OCI-LY7 (cell line): Measurements from ENCODE around the gene ELMOD3. TPM values are rescaled to one million over a fixed set of nuclear protein-coding genes. Genes with fewer than 3 reads are reported as not detected.

Source experiments
- BruUV-seq: library from RNA; stranded (reverse); fragments of 400-500 nt; replicated peaks from 2 replicates; lab custom pipeline; 2021; lab: Mats Ljungman, UMichigan
- CTCF ChIA-PET: fragments of 300-600 bp; sonication (Branson Sonifier 250); formaldehyde crosslinking; loops from one replicate; lab custom pipeline; 2022; ENCODE audit warnings: antibody characterized with exemption; ENCODE audit not compliant: unreplicated experiment; lab: Charles Lee
- POLR2A ChIA-PET: fragments of 300-600 bp; sonication (Branson Sonifier 250); formaldehyde crosslinking; loops from one replicate; lab custom pipeline; 2022; ENCODE audit warnings: antibody characterized with exemption; lab: Charles Lee
- DNase-seq: peaks from one replicate; pipeline ENCODE4 v3.0.0-alpha.2; 2015; ENCODE audit warnings: low spot score
- H2AFZ ChIP-seq: fragments of 200-600 bp; sonication (generic), shearing (Covaris generic); 2 replicates; pipeline ENCODE4 v1.6.1; 2014; ENCODE audit warnings: mild to moderate bottlenecking, antibody characterized with exemption, low read length, moderate library complexity
- H3K27ac ChIP-seq: fragments of 200-600 bp; sonication (generic); 2 replicates; pipeline ENCODE4 v1.5.1; 2014; ENCODE audit warnings: mixed run types, low read depth, mild to moderate bottlenecking, moderate library complexity, low read length, inconsistent platforms; ENCODE audit not compliant: poor library complexity, severe bottlenecking
- H3K36me3 ChIP-seq: fragments of 200-600 bp; sonication (generic); 2 replicates; pipeline ENCODE4 v1.6.1; 2014; ENCODE audit warnings: mild to moderate bottlenecking, antibody characterized with exemption, low read length, moderate library complexity, mixed read lengths; ENCODE audit not compliant: insufficient read depth
- H3K4me1 ChIP-seq: fragments of 200-600 bp; sonication (generic); 2 replicates; pipeline ENCODE4 v1.5.1; 2014; ENCODE audit warnings: mild to moderate bottlenecking, low read length; ENCODE audit not compliant: insufficient read depth, poor library complexity, severe bottlenecking
- H3K4me2 ChIP-seq: fragments of 200-600 bp; sonication (generic); 2 replicates; pipeline ENCODE4 v1.6.1; 2014; ENCODE audit warnings: mild to moderate bottlenecking, low read length
- H3K4me3 ChIP-seq: fragments of 200-600 bp; sonication (generic); 2 replicates; pipeline ENCODE4 v1.5.1; 2014; ENCODE audit warnings: mild to moderate bottlenecking, low read depth, low read length; ENCODE audit not compliant: poor library complexity, severe bottlenecking
- H3K79me2 ChIP-seq: fragments of 200-600 bp; sonication (generic); 2 replicates; pipeline ENCODE4 v1.6.1; 2016; ENCODE audit warnings: low read depth, mild to moderate bottlenecking, low read length, moderate library complexity, mixed read lengths; ENCODE audit not compliant: insufficient read depth
- H3K9me2 ChIP-seq: fragments of 200-600 bp; sonication (generic); 2 replicates; pipeline ENCODE4 v1.6.1; 2016; ENCODE audit warnings: mild to moderate bottlenecking, low read length, mixed read lengths; ENCODE audit not compliant: insufficient read depth
- H3K9me3 ChIP-seq: fragments of 200-600 bp; sonication (generic); 2 replicates; pipeline ENCODE4 v1.6.1; 2014; ENCODE audit warnings: mild to moderate bottlenecking, mixed run types, low read length, mixed read lengths
- H4K20me1 ChIP-seq: fragments of 200-600 bp; sonication (generic); 2 replicates; pipeline ENCODE4 v1.6.1; 2014; ENCODE audit warnings: mild to moderate bottlenecking, antibody characterized with exemption, low read length, moderate library complexity, mixed read lengths; ENCODE audit not compliant: insufficient read depth
- EZH2phosphoT487 ChIP-seq: fragments of 200-600 bp; sonication (generic); IDR thresholded peaks from 2 replicates; pipeline ENCODE4 v1.6.1; 2018; ENCODE audit warnings: low read depth, borderline replicate concordance, mild to moderate bottlenecking, mixed run types, antibody characterized with exemption, low read length, moderate library complexity, mixed read lengths
- intact Hi-C: fragments of 100-400 bp; cut with micrococcal nuclease; formaldehyde crosslinking; loops from one replicate; pipeline ENCODE4 v1.10.0; 2022; ENCODE audit not compliant: unreplicated experiment
- total RNA-seq, 2 experiments: library from RNA; depleted of rRNA in 1 of 2; stranded (reverse); fragments of >200 nt in 1 of 2; shearing (Covaris generic) in 1 of 2; gene quantifications; 2 replicates each; pipeline ENCODE4 v1.2.3, GENCODE V29; 2014 to 2022
- TF ChIP-seq, protein P1 (sequence below): fragments of 200-600 bp; sonication (generic); conservative IDR thresholded peaks from 2 replicates; pipeline ENCODE4 v1.5.1; 2014; ENCODE audit warnings: mild to moderate bottlenecking, antibody characterized with exemption, low read length, moderate library complexity, mixed read lengths

Gene ELMOD3
- total RNA-seq, 2 experiments from 2014 or later, result 12.0 to 18.5 TPM

DNA sequence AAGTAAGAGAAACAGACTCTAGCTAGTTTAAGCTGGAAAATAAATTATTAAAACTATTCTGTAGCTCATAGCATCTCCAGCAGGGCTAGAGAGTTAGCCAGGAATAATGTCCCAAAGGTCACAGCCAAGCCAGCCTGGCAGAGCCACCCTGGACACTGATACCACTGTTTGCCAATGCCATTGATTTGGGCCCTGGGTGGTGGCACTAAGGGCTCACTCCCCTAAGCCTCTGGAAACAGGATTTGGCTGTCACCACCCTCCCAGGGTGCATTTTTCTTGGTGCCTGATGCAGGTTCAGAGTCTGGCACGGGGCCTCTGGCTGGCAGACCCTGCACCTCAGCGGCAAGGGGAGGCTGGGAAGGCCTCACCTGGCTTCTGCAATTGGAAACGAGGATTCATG, 71.0 kb downstream of the ELMOD3 start:
- CTCF ChIA-PET, result no interaction called here

DNA sequence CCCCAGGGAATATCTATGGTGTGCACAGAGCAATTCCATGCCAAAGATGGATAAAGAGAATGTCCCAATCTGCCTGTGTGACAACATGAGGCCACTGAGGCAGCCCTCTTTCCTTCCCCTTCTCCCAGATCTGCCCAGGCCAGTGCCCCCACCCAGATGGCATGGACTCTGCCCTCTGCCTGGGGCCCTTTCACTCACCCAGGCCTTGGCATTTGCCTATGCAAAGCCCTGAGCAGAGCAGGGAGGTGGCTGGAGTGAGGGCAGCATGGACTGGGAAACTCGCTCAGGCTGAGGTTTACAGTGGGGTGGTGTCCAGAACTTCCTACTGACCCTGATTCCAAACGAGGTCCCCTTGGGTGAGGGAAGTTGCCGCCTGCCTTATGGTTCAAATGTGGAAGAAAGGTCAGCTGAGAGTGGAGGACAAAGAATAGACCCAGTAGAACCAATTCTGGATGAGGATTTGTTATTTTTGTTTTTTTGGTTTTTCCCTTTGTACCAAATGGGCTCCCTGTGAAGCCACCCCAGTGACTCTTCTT, 72.8 kb downstream of the ELMOD3 start:
- POLR2A ChIA-PET, result interaction anchor here (2.5 kb wide), 1 partner anchor 11 kb away, joined by 9 read pairs; no protein-coding TSS in a partner anchor
- no peak for DNase-seq
- no peak overlapping the region for H2AFZ ChIP-seq
- H3K9me2 ChIP-seq, result no peaks in the 10 kb centered on the region
- H3K4me1 ChIP-seq, result peaks cover 3% of the 10 kb centered on the region
- intact Hi-C loops, result no loop called here
- H3K36me3 ChIP-seq, result no peaks in the 10 kb centered on the region
- H3K79me2 ChIP-seq, result no peaks in the 10 kb centered on the region
- no peak overlapping the region for H3K27ac ChIP-seq
- no TSS peak for BruUV-seq
- H4K20me1 ChIP-seq, result no peaks in the 10 kb centered on the region
- H3K9me3 ChIP-seq, result no peaks in the 10 kb centered on the region
- TF ChIP-seq EZH2phosphoT487, result no peak
- TF ChIP-seq, protein P1, sequence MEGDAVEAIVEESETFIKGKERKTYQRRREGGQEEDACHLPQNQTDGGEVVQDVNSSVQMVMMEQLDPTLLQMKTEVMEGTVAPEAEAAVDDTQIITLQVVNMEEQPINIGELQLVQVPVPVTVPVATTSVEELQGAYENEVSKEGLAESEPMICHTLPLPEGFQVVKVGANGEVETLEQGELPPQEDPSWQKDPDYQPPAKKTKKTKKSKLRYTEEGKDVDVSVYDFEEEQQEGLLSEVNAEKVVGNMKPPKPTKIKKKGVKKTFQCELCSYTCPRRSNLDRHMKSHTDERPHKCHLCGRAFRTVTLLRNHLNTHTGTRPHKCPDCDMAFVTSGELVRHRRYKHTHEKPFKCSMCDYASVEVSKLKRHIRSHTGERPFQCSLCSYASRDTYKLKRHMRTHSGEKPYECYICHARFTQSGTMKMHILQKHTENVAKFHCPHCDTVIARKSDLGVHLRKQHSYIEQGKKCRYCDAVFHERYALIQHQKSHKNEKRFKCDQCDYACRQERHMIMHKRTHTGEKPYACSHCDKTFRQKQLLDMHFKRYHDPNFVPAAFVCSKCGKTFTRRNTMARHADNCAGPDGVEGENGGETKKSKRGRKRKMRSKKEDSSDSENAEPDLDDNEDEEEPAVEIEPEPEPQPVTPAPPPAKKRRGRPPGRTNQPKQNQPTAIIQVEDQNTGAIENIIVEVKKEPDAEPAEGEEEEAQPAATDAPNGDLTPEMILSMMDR, result no peak
- no peak overlapping the region for H3K4me3 ChIP-seq
- no peak overlapping the region for H3K4me2 ChIP-seq
- CTCF ChIA-PET, result no interaction called here

More for the DNA sequence above, 71.0 kb downstream of the ELMOD3 start:
- no peak for DNase-seq
- TF ChIP-seq, protein P1, result no peak
- TF ChIP-seq EZH2phosphoT487, result no peak
- Histone ChIP-seq H4K20me1 (no peaks in the 10 kb centered on the region), H3K4me3 (no peak overlapping the region), H3K4me1 (peaks cover 5% of the 10 kb centered on the region), H3K9me3 (no peaks in the 10 kb centered on the region), H2AFZ (no peak overlapping the region), H3K4me2 (no peak overlapping the region), H3K9me2 (no peaks in the 10 kb centered on the region), H3K27ac (no peak overlapping the region), H3K36me3 (no peaks in the 10 kb centered on the region), H3K79me2 (no peaks in the 10 kb centered on the region)
- POLR2A ChIA-PET, result interaction anchor here (0.7 to 1.0 kb wide), 2 partner anchors 180 to 308 kb away, joined by 3 to 7 read pairs; no protein-coding TSS in a partner anchor
- no TSS peak for BruUV-seq
- intact Hi-C loops, result no loop called here

DNA sequence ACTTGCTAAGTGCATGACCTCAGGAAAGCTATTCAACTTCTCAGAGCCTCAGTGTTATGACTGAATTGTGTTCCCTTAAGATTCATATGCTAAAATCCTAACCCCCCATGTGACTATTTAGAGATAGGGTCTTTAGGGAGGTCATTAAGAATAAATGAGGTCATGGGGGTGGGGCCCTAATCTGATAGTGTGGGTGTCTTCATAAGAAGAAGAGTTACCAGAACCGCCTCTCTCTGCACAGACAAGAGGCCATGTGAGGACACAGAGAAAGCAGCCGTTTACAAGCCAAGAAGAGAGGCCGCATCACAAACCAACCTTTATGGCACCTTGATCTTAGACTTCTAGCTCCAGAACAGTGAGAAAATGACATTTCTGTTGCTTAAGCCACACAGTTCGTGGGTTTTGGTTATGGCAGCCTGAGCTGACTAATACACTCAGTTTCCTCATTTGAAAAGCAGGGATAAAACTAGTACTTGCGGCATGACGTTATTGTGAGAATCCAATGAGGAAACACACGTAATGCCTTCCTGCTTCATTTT, 73.8 kb downstream of the ELMOD3 start:
- ChIA-PET CTCF (no interaction called here), POLR2A (interaction anchor here (0.5 to 2.5 kb wide), 3 partner anchors 10 to 138 kb away, joined by 3 to 9 read pairs (median 3); no protein-coding TSS in a partner anchor)
- no peak for DNase-seq
- no peak overlapping the region for H3K4me3 ChIP-seq
- no TSS peak for BruUV-seq
- no peaks in the 10 kb centered on the region for H3K79me2 ChIP-seq
- H3K36me3 ChIP-seq, result no peaks in the 10 kb centered on the region
- H2AFZ ChIP-seq, result no peak overlapping the region
- intact Hi-C loops, result no loop called here
- no peaks in the 10 kb centered on the region for H4K20me1 ChIP-seq
- TF ChIP-seq EZH2phosphoT487, result no peak
- TF ChIP-seq, protein P1, result no peak
- no peak overlapping the region for H3K27ac ChIP-seq
- no peaks in the 10 kb centered on the region for H3K9me2 ChIP-seq
- H3K4me1 ChIP-seq, result peaks cover 3% of the 10 kb centered on the region
- H3K9me3 ChIP-seq, result no peaks in the 10 kb centered on the region
- no peak overlapping the region for H3K4me2 ChIP-seq
